ENCODE measurements around the gene CLIC1. TPM values are rescaled to one million over a fixed set of nuclear protein-coding genes. Genes with fewer than 3 reads are reported as not detected.

The CLIC1 gene
- total and polyA plus RNA-seq, 2 donors (not counting 1 experiment from before 2014, with no cell fraction given): 216 to 290 TPM

DNA sequence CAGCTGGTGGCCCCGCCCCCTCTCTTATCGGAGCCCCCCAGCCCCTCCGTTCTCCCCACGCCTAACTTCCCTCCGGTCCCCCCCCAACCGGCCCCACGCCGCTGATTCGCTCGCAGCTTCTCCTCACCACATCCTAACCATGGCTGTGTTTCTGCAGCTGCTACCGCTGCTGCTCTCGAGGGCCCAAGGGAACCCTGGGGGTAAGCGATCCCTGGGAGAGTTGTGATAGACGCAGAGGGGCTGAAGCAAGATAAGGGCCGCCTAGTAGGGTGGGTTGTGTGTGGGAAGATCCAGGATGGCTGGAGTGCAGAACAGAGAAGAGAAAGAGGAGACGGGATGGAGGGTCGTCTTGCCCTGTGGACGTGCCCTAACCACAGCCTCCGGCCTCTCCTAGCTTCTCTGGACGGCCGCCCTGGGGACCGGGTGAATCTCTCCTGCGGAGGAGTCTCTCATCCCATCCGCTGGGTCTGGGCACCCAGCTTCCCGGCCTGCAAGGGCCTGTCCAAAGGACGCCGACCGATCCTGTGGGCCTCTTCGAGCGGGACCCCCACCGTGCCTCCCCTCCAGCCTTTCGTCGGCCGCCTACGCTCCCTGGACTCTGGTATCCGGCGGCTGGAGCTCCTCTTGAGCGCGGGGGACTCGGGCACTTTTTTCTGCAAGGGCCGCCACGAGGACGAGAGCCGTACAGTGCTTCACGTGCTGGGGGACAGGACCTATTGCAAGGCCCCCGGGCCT lies 12.9 kb downstream of the CLIC1 start, which contains the start of gene MPIG6B:
MPIG6B (plus strand) TSS at position 129 of the 735 bp plus-strand sequence; CDS start at position 140, 11 bp downstream.
- no peak for DNase-seq
- WGBS (ENCODE audit: insufficient coverage): 51% methylated on average over 36 of the region's 46 CpGs
- no peak for ATAC-seq (ENCODE audit: low read depth)
- H3K27me3 ChIP-seq (replicated peaks in 1 of 4; ENCODE audit: control extremely low read depth in 1 of 4, control insufficient read depth in 3 of 4, insufficient read depth in 4 of 4, low read length in 3 of 4): no peaks in the 10 kb centered on the region
- no peaks in the 10 kb centered on the region for H3K27me3 Mint-ChIP-seq
- peak within 1 kb of the TSS; percentile 58 for H3K4me2 ChIP-seq (replicated peaks; ENCODE audit: low read depth, low read length, poor library complexity, severe bottlenecking)
- H3K9me3 ChIP-seq (ENCODE audit: control extremely low read depth in 1 of 3, control insufficient read depth in 2 of 3, insufficient read depth in 1 of 3, low read length in 2 of 3): no peaks in the 10 kb centered on the region
- H3K4me1 Mint-ChIP-seq: peaks cover 46% of the 10 kb centered on the region
- H3K9me3 Mint-ChIP-seq (ENCODE audit: insufficient read depth): no peaks in the 10 kb centered on the region
- H2AFZ ChIP-seq (ENCODE audit: insufficient read depth, low read depth, low read length, poor library complexity, severe bottlenecking): peak within 1 kb of the TSS; percentile 64
- no peak for TF ChIP-seq EZH2 (IDR thresholded peaks at IDR 0.05; ENCODE audit: borderline replicate concordance, insufficient read depth, low read depth, low read length, poor library complexity, severe bottlenecking)
- no peak for TF ChIP-seq CTCF (IDR thresholded peaks at IDR 0.05)
- peaks cover 0 to 18% of the 10 kb centered on the region in 2 experiments for H3K36me3 ChIP-seq (replicated peaks in 1 of 2; ENCODE audit: control extremely low read depth in 1 of 2, control insufficient read depth in 1 of 2, extremely low read depth in 1 of 2, insufficient read depth in 2 of 2, low read length in 1 of 2)
- intact Hi-C loops (cut with micrococcal nuclease): no loop called here
- peaks cover 31 to 39% of the 10 kb centered on the region in 2 donors for H3K4me1 ChIP-seq (ENCODE audit: control insufficient read depth in 2 of 2, insufficient read depth in 2 of 2, low read length in 2 of 2)
- ChIA-PET CTCF (interaction anchor here (0.9 to 1.1 kb wide), 2 partner anchors 15 to 39 kb away, joined by 3 to 6 read pairs; no protein-coding TSS in a partner anchor), POLR2A (interaction anchor here (0.5 to 1.5 kb wide), 3 partner anchors 29 to 162 kb away, joined by 4 to 8 read pairs (median 8); no protein-coding TSS in a partner anchor)
- peak within 1 kb of the TSS in 2 of 5 experiments; percentile 8 to 12 for H3K4me3 ChIP-seq (ENCODE audit: control extremely low read depth in 1 of 5, extremely low read depth in 1 of 5, insufficient read depth in 1 of 5, low read depth in 2 of 5, low read length in 4 of 5)
- H3K4me3 Mint-ChIP-seq: peak within 1 kb of the TSS; percentile 2
- peak within 1 kb of the TSS in 1 of 2 donors; percentile 27 for H3K27ac ChIP-seq (ENCODE audit: low read length in 2 of 2)
- no peak within 1 kb of the TSS for H3K9ac ChIP-seq (ENCODE audit: low read length)
- peak within 1 kb of the TSS; percentile 53 for H3K27ac Mint-ChIP-seq
- H3K79me2 ChIP-seq (ENCODE audit: control insufficient read depth, insufficient read depth, low read length): peaks cover 5% of the 10 kb centered on the region
- no peaks in the 10 kb centered on the region for H4K20me1 ChIP-seq (ENCODE audit: control insufficient read depth, insufficient read depth, low read length, poor library complexity, severe bottlenecking)

- H2AFZ ChIP-seq (ENCODE audit: insufficient read depth, low read depth, low read length, poor library complexity, severe bottlenecking): no peak overlapping the region
- DNase-seq: no peak
- no peak overlapping the region for H3K4me3 Mint-ChIP-seq
- intact Hi-C loops (cut with micrococcal nuclease): no loop called here
- no peaks in the 10 kb centered on the region for H3K27me3 Mint-ChIP-seq
- peaks cover 35% of the 10 kb centered on the region for H3K4me1 Mint-ChIP-seq
- H3K9ac ChIP-seq (ENCODE audit: low read length): no peak overlapping the region
- TF ChIP-seq EZH2 (IDR thresholded peaks at IDR 0.05; ENCODE audit: borderline replicate concordance, insufficient read depth, low read depth, low read length, poor library complexity, severe bottlenecking) (no peak), CTCF (IDR thresholded peaks at IDR 0.05) (no peak)
- no peaks in the 10 kb centered on the region for H3K27me3 ChIP-seq (replicated peaks in 1 of 4; ENCODE audit: control extremely low read depth in 1 of 4, control insufficient read depth in 3 of 4, insufficient read depth in 4 of 4, low read length in 3 of 4)
- ChIA-PET POLR2A (no interaction called here), CTCF (no interaction called here)
- H3K36me3 ChIP-seq (replicated peaks in 1 of 2; ENCODE audit: control extremely low read depth in 1 of 2, control insufficient read depth in 1 of 2, extremely low read depth in 1 of 2, insufficient read depth in 2 of 2, low read length in 1 of 2): peaks cover 0 to 17% of the 10 kb centered on the region in 2 experiments
- no peak overlapping the region for H3K27ac Mint-ChIP-seq
- H3K4me2 ChIP-seq (replicated peaks; ENCODE audit: low read depth, low read length, poor library complexity, severe bottlenecking): no peak overlapping the region
- no peak overlapping the region for H3K4me3 ChIP-seq (ENCODE audit: control extremely low read depth in 1 of 5, extremely low read depth in 1 of 5, insufficient read depth in 1 of 5, low read depth in 2 of 5, low read length in 4 of 5)
- H3K4me1 ChIP-seq (ENCODE audit: control insufficient read depth in 2 of 2, insufficient read depth in 2 of 2, low read length in 2 of 2): peaks cover 19 to 26% of the 10 kb centered on the region in 2 donors
- no peaks in the 10 kb centered on the region for H3K9me3 Mint-ChIP-seq (ENCODE audit: insufficient read depth)
- no peak overlapping the region for H3K27ac ChIP-seq (ENCODE audit: low read length in 2 of 2)
- H3K9me3 ChIP-seq (ENCODE audit: control extremely low read depth in 1 of 3, control insufficient read depth in 2 of 3, insufficient read depth in 1 of 3, low read length in 2 of 3): no peaks in the 10 kb centered on the region
- no peaks in the 10 kb centered on the region for H4K20me1 ChIP-seq (ENCODE audit: control insufficient read depth, insufficient read depth, low read length, poor library complexity, severe bottlenecking)
- ATAC-seq (ENCODE audit: low read depth): no peak
- WGBS (ENCODE audit: insufficient coverage): 100% methylated on average over 2 of the region's 3 CpGs
- H3K79me2 ChIP-seq (ENCODE audit: control insufficient read depth, insufficient read depth, low read length): peaks cover 5% of the 10 kb centered on the region
Measured at GRCh38 chr6:31722173-31722572, 14.2 kb downstream of the CLIC1 start.
